Glomerular visceral epithelial cell (primary cell): Measurements from ENCODE around the gene KDM3A.

ENCODE experiments used
- DNase-seq: peaks from one replicate; pipeline ENCODE4 v3.0.0-alpha.2; 2016; ENCODE audit errors: extremely low spot score

Gene KDM3A

GRCh38 chr2:86440631-86441391, at the start of gene KDM3A:
TSS of gene KDM3A (plus strand) at chr2:86441371. CDS start at chr2:86442048, 677 bp downstream.
- DNase-seq = peak; percentile 99

GRCh38 chr2:86392873-86393518, 48.2 kb upstream of the KDM3A start:
- no peak for DNase-seq

- DNase-seq = peak; percentile 50
Measured at GRCh38 chr2:86393521-86394491, 47.4 kb upstream of the KDM3A start.

GRCh38 chr2:86396291-86396785, 44.8 kb upstream of the KDM3A start:
- peak; percentile 24 for DNase-seq

GRCh38 chr2:86397986-86398385, 43.2 kb upstream of the KDM3A start:
- no peak for DNase-seq

GRCh38 chr2:86398500-86399474, 42.4 kb upstream of the KDM3A start:
- no peak for DNase-seq

- no peak for DNase-seq
Measured at GRCh38 chr2:86400321-86400720, 40.9 kb upstream of the KDM3A start.

- DNase-seq = no peak
Measured at GRCh38 chr2:86410581-86410980, 30.6 kb upstream of the KDM3A start.

GRCh38 chr2:86411396-86411795, 29.8 kb upstream of the KDM3A start:
- no peak for DNase-seq

- DNase-seq = no peak
Measured at GRCh38 chr2:86412007-86412406, 29.2 kb upstream of the KDM3A start.

- no peak for DNase-seq
Measured at GRCh38 chr2:86413296-86414094, 27.7 kb upstream of the KDM3A start.

GRCh38 chr2:86414996-86415395, 26.2 kb upstream of the KDM3A start:
- DNase-seq = no peak

- no peak for DNase-seq
Measured at GRCh38 chr2:86416146-86416545, 25.0 kb upstream of the KDM3A start.

- peak; percentile 60 for DNase-seq
Measured at GRCh38 chr2:86417961-86418360, 23.2 kb upstream of the KDM3A start.

GRCh38 chr2:86420913-86421312, 20.3 kb upstream of the KDM3A start:
- no peak for DNase-seq

- no peak for DNase-seq
Measured at GRCh38 chr2:86426271-86426670, 14.9 kb upstream of the KDM3A start.

- DNase-seq = no peak
Measured at GRCh38 chr2:86429335-86429734, 11.8 kb upstream of the KDM3A start.

- no peak for DNase-seq
Measured at GRCh38 chr2:86430368-86430767, 10.8 kb upstream of the KDM3A start.

- no peak for DNase-seq
Measured at GRCh38 chr2:86433137-86433536, 8.0 kb upstream of the KDM3A start.

- DNase-seq = no peak
Measured at GRCh38 chr2:86434290-86434689, 6.9 kb upstream of the KDM3A start.
